Chondrocyte (in vitro differentiated cells): Measurements from ENCODE around the gene TBC1D16. TPM values are rescaled to one million over a fixed set of nuclear protein-coding genes. Genes with fewer than 3 reads are reported as not detected.

Experiments
- DNase-seq: peaks from one replicate; pipeline ENCODE4 v3.0.0; 2021; ENCODE audit warnings: mixed read lengths, low spot score
- H3K27ac Mint-ChIP-seq: one replicate; pipeline ENCODE4 v1.8.0; 2021; ENCODE audit warnings: mild to moderate bottlenecking, moderate library complexity, mixed read lengths; ENCODE audit not compliant: unreplicated experiment
- H3K27me3 Mint-ChIP-seq: 2 replicates; pipeline ENCODE4 v1.8.0; 2021; ENCODE audit warnings: low read depth, mixed read lengths
- H3K36me3 Mint-ChIP-seq: 2 replicates; pipeline ENCODE4 v1.8.0; 2021; ENCODE audit warnings: low read depth, mixed read lengths
- H3K4me1 Mint-ChIP-seq: 2 replicates; pipeline ENCODE4 v1.8.0; 2021; ENCODE audit warnings: low read depth, mild to moderate bottlenecking, mixed read lengths
- H3K4me3 Mint-ChIP-seq: one replicate; pipeline ENCODE4 v1.8.0; 2021; ENCODE audit warnings: mild to moderate bottlenecking, moderate library complexity, mixed read lengths; ENCODE audit not compliant: unreplicated experiment
- H3K9me3 Mint-ChIP-seq: 2 replicates; pipeline ENCODE4 v1.8.0; 2021; ENCODE audit warnings: low read depth, mixed read lengths
- total RNA-seq: library from RNA; stranded (reverse); gene quantifications from 3 replicates; pipeline ENCODE4 v1.2.1, GENCODE V29; 2021
- TF ChIP-seq, protein P1 (sequence below): fragments of 200-600 bp; sonication (generic); IDR thresholded peaks from 2 replicates; pipeline ENCODE4 v1.5.0; 2021; ENCODE audit warnings: antibody characterized with exemption, mild to moderate bottlenecking, moderate library complexity

Gene TBC1D16
- total RNA-seq, 1 donor from 2014 or later, result 51.4 TPM

DNA sequence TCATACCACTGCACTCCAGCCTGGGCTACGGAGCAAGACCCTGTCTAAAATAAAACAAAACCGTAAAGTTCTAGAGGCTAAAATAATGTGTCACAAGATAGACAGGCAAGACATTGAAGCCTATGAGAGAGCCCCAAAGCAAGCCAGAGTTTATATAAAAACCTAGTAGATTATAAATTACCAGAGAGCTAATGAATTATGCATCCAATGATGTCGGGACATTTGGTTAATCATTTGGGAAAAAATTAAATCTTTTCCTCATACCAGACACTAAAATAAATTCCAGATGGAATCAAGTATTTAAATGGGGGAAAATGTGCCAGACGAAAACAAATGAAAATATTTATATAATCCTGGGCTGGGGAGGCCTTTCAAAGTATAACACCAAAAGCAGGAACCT is 25.0 kb upstream of the TBC1D16 start:
- TF ChIP-seq, protein P1, sequence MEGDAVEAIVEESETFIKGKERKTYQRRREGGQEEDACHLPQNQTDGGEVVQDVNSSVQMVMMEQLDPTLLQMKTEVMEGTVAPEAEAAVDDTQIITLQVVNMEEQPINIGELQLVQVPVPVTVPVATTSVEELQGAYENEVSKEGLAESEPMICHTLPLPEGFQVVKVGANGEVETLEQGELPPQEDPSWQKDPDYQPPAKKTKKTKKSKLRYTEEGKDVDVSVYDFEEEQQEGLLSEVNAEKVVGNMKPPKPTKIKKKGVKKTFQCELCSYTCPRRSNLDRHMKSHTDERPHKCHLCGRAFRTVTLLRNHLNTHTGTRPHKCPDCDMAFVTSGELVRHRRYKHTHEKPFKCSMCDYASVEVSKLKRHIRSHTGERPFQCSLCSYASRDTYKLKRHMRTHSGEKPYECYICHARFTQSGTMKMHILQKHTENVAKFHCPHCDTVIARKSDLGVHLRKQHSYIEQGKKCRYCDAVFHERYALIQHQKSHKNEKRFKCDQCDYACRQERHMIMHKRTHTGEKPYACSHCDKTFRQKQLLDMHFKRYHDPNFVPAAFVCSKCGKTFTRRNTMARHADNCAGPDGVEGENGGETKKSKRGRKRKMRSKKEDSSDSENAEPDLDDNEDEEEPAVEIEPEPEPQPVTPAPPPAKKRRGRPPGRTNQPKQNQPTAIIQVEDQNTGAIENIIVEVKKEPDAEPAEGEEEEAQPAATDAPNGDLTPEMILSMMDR, result no peak
- DNase-seq, result no peak
- Mint-ChIP-seq H3K4me3 (no peak overlapping the region), H3K9me3 (no peaks in the 10 kb centered on the region), H3K4me1 (peaks cover 29% of the 10 kb centered on the region), H3K36me3 (peaks cover 1% of the 10 kb centered on the region), H3K27me3 (no peaks in the 10 kb centered on the region), H3K27ac (peak overlapping the region; percentile 36)

DNA sequence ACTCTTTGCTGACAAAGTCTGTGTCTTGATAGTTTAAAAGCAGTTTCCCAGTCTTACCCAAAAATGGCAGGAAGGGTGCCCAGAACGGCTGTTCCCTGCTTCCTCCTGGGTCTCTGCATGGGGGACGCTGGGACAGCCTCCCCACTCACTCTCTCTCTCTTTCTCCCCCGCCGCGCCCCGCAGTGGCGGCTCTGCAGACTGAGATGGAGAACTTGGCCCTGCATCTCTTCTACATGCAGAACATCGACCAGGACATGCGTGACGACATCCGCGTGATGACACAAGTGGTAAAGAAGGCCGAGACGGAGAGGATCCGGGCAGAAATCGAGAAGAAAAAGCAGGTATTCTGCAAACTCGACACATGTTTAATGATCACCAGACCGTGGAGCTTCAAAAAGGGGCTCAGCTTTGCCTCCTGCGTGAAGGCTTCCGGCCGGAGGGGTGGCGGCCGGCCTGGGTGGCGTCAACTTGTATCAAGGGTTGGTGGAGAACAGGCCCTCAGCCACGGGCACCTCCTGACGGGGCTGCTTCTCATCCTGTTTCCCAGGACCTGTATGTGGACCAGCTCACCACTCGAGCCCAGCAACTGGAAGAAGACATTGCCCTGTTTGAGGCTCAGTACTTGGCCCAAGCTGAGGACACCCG is 22.8 kb upstream of the TBC1D16 start:
- peaks cover 1% of the 10 kb centered on the region for H3K36me3 Mint-ChIP-seq
- peaks cover 21% of the 10 kb centered on the region for H3K4me1 Mint-ChIP-seq
- H3K9me3 Mint-ChIP-seq, result no peaks in the 10 kb centered on the region
- no peak overlapping the region for H3K27ac Mint-ChIP-seq
- TF ChIP-seq, protein P1, result no peak
- no peaks in the 10 kb centered on the region for H3K27me3 Mint-ChIP-seq
- no peak for DNase-seq
- H3K4me3 Mint-ChIP-seq, result no peak overlapping the region

DNA sequence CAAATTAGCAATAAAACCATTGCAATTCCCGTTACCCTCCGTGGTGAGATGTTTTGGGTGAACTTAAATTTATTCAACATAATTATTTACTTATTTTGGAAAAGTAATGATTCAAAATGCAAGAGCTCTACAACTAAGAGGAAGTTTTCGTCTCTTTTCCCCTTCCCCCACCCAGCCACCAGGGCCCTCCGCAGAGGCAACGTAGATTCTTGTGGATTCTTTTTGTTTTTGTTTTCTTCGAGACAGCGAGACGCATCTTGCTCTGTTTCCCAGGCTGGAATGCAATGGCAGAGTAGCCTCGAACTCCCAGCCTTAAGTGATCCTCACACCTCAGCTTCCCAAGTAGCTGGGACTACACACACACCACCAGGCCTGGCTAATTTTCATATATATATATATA is 19.9 kb upstream of the TBC1D16 start:
- TF ChIP-seq, protein P1, result no peak
- Mint-ChIP-seq H3K4me3 (no peak overlapping the region), H3K27me3 (no peaks in the 10 kb centered on the region), H3K27ac (no peak overlapping the region), H3K4me1 (peaks cover 15% of the 10 kb centered on the region), H3K9me3 (no peaks in the 10 kb centered on the region), H3K36me3 (peaks cover 10% of the 10 kb centered on the region)
- DNase-seq, result no peak

DNA sequence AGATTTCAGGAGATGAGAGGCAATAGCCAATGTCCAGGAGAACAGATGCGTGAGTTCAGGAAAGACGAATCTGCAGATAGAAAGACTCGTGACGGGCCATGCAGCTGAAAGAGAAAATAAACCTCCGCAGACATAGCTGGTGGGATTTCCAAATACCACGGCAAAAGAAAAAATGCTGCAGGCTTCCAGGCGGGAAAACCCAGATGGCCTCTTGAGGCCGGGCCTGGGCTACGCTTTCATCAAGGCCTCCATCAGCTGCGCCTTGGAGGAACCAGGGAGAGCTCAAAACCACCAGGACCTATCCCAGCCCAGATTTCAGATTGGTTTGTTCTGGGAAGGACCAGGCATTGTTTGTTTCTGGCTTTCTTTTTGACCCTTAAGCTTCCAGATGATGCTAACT is 17.4 kb upstream of the TBC1D16 start:
- no peak for DNase-seq
- Mint-ChIP-seq H3K36me3 (peaks cover 9% of the 10 kb centered on the region), H3K9me3 (no peaks in the 10 kb centered on the region), H3K27me3 (no peaks in the 10 kb centered on the region), H3K4me3 (no peak overlapping the region), H3K27ac (no peak overlapping the region), H3K4me1 (peaks cover 5% of the 10 kb centered on the region)
- TF ChIP-seq, protein P1, result no peak

DNA sequence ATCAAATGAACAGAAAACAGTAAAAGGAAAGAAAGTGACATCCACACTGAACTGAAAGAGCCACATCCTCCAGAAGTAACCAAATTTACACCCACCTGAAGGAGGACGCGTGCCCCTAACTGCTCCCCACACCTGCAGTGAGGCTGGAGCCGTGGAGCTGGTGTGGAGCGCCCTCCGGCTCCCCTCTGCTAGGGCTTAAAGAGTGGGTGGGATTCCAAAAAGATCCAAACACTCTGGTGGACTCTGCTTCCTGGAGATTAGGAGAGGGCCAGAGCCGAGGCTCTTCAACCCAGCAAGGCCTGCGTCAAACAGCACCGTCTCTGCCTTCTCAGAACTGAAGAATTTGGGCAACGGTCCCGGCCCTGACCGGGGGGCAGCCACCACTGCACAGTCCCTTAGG is 16.0 kb upstream of the TBC1D16 start:
- no peak for DNase-seq
- Mint-ChIP-seq H3K4me3 (no peak overlapping the region), H3K9me3 (no peaks in the 10 kb centered on the region), H3K27me3 (no peaks in the 10 kb centered on the region), H3K4me1 (peaks cover 5% of the 10 kb centered on the region), H3K27ac (no peak overlapping the region), H3K36me3 (peaks cover 9% of the 10 kb centered on the region)
- TF ChIP-seq, protein P1, result no peak
